Body of pancreas (tissue), 4 donors: ENCODE data around the gene CTNNB1.

Experiments
- POLR2A ChIP-seq, 3 donors: fragments of 450-650 bp; IDR thresholded peaks; one replicate each; pipeline ENCODE4 v1.6.1; 2016; ENCODE audit warnings: antibody characterized with exemption in 3 of 3, mild to moderate bottlenecking in 2 of 3
- TF ChIP-seq, protein P1 (sequence below), 7 experiments: fragments of 450-650 bp in 4 of 7; fragments of 200-600 bp in 3 of 7; sonication (generic) in 3 of 7; IDR thresholded peaks; one replicate each; pipeline ENCODE4 v1.5.1; 2016 to 2019; ENCODE audit warnings: antibody characterized with exemption in 7 of 7

DNA sequence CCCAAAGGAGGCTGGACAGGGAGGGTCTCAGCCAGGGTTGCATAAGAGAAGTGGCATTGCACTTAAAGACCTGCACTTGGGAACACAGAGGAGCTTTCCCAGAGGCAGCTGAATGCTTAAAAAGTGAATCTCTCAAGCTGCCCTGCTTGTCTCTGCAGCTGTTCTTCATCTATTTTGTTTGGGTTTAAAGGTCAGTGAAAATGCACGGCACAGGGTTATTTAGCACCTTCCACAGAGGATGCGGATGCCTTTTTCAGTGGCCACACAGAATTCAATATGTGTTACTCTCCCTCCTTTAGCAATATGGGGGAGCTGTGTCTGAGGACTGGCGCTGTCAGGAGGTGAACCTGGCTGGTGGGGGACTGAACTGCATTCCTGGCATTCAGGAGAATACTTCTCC, 22.7 kb upstream of the CTNNB1 start:
- TF ChIP-seq, protein P1, sequence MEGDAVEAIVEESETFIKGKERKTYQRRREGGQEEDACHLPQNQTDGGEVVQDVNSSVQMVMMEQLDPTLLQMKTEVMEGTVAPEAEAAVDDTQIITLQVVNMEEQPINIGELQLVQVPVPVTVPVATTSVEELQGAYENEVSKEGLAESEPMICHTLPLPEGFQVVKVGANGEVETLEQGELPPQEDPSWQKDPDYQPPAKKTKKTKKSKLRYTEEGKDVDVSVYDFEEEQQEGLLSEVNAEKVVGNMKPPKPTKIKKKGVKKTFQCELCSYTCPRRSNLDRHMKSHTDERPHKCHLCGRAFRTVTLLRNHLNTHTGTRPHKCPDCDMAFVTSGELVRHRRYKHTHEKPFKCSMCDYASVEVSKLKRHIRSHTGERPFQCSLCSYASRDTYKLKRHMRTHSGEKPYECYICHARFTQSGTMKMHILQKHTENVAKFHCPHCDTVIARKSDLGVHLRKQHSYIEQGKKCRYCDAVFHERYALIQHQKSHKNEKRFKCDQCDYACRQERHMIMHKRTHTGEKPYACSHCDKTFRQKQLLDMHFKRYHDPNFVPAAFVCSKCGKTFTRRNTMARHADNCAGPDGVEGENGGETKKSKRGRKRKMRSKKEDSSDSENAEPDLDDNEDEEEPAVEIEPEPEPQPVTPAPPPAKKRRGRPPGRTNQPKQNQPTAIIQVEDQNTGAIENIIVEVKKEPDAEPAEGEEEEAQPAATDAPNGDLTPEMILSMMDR (IDR thresholded peaks at IDR 0.05) = no peak
- no peak for TF ChIP-seq POLR2A (IDR thresholded peaks at IDR 0.05)
